ENCODE measurements around the gene CHMP4A.

The CHMP4A gene

DNA sequence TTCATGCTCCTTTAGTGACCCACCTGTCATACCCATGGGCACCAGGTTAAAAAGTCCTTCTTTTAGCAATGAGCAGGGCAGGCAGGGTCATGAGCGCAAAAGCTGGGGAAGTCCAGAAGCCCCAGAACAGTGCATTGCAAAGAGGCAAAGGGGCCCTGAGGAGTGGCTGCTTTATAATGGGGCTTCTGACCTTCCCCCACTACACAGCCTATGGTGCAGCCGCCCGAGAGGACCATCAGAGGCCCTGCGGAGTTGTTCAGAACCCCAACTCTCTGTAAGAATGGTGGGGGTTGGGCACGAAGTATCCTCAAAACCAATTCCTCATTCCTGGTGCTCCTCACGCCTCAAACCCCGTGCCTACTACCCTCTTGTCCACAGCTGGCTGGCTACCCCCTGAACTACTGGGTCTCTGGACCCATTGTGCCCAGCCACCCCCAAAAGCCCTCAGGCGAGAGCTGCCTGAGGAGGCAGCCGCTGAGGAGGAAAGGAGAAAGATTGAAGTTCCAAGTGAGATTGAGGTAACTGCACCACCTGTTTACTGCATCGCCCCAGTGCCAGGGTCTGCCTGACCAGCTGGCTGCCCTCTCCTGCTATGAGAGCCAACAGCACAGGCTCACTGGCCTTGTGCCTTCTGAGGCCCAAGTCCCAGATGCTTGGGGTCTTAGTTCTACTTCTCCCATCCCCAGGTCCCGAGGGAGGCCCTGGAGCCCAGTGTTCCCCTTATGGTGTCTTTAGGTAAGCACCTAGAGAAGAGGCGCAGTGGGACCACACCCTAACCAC is 34.7 kb downstream of the CHMP4A start:
- Histone ChIP-seq H3K36me3 (peaks cover 59% of the 10 kb centered on the region), H3K4me1 (no peaks in the 10 kb centered on the region), H3K4me3 (ENCODE audit: low read depth, low read length) (no peak overlapping the region), H3K27me3 (no peaks in the 10 kb centered on the region), H3K9me3 (no peaks in the 10 kb centered on the region)
- TF ChIP-seq, protein P1, sequence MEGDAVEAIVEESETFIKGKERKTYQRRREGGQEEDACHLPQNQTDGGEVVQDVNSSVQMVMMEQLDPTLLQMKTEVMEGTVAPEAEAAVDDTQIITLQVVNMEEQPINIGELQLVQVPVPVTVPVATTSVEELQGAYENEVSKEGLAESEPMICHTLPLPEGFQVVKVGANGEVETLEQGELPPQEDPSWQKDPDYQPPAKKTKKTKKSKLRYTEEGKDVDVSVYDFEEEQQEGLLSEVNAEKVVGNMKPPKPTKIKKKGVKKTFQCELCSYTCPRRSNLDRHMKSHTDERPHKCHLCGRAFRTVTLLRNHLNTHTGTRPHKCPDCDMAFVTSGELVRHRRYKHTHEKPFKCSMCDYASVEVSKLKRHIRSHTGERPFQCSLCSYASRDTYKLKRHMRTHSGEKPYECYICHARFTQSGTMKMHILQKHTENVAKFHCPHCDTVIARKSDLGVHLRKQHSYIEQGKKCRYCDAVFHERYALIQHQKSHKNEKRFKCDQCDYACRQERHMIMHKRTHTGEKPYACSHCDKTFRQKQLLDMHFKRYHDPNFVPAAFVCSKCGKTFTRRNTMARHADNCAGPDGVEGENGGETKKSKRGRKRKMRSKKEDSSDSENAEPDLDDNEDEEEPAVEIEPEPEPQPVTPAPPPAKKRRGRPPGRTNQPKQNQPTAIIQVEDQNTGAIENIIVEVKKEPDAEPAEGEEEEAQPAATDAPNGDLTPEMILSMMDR (IDR thresholded peaks at IDR 0.05; ENCODE audit: low read depth, low read length) = no peak
- DNase-seq = no peak

DNA sequence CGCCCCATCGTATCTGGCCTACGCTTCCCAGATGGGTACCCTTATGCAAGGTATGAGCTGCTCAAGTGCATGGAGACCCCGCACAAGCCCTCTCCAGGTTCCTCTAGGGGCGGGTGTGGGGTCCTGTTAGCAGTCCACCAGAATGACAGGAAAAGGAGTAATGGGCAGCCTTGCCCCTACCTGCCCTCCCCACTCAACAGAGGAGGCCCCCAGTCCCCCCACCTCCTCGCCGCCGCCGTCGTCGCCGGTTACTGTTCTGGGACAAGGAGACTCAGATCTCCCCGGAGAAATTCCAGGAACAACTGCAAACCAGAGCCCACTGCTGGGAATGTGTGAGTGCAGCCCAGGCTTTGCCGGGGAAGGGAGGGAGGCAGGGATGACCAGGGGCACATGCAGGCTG is 35.4 kb downstream of the CHMP4A start:
- Histone ChIP-seq H3K4me1 (no peaks in the 10 kb centered on the region), H3K27me3 (no peaks in the 10 kb centered on the region), H3K4me3 (ENCODE audit: low read depth, low read length) (no peak overlapping the region), H3K9me3 (no peaks in the 10 kb centered on the region), H3K36me3 (peaks cover 52% of the 10 kb centered on the region)
- no peak for DNase-seq
- TF ChIP-seq, protein P1 (IDR thresholded peaks at IDR 0.05; ENCODE audit: low read depth, low read length) = no peak

DNA sequence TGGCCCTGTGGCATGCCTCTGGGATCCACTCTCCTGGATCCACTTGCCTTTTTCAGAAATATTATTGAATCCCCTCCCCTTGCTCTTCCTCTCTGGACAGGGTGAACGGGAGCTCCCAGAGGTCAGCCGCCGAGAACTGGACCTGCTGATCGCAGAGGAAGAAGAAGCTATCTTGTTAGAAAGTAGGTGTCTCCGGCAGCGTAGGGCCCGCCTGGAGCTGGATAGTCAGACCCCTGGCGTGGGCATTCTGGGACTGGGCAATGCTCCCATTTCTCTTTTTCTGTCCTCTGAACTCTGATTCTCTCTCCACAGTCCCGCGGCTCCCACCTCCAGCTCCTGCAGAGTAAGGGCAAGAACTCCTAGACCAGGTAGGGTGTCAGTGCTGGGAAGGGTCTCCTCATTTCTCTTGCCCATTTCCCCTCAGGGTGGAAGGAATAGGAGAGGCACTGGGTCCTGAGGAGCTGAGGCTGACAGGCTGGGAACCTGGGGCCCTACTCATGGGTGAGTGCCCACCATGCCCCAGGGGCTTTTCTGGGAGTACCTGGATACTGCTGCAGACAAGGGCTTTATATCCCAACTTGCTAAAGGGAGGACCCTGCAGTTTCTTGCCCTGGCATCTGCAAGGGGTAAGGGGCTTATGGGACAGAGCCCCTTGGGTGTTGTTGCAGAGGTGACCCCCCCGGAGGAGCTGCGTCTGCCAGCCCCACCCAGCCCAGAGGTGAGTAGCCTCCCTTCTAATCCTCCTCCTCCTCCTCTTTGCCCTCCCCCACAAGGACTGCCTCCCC is 36.1 kb downstream of the CHMP4A start:
- Histone ChIP-seq H3K9me3 (no peaks in the 10 kb centered on the region), H3K4me1 (no peaks in the 10 kb centered on the region), H3K27me3 (no peaks in the 10 kb centered on the region), H3K4me3 (ENCODE audit: low read depth, low read length) (no peak overlapping the region), H3K36me3 (peaks cover 45% of the 10 kb centered on the region)
- DNase-seq = no peak
- TF ChIP-seq, protein P1 (IDR thresholded peaks at IDR 0.05; ENCODE audit: low read depth, low read length) = no peak

DNA sequence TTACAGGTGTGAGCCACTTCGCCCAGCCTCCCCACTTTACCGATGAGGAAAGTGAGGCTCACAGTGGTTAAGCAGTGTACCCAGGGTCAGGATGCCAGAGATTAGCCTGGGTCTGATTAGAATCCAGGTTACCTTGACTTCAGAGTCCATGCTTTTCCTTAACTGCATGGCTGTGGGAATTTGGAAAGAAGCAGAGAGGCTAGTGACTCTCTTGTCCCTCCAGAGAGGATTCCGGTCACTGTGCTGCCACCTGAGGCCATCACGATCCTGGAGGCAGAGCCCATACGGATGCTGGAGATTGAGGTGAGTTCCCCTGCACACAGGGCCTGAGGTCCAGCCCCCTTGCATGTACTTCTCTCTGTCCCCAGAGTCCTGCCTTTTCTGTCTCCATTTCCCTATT is 36.7 kb downstream of the CHMP4A start:
- DNase-seq = no peak
- H3K9me3 ChIP-seq = no peaks in the 10 kb centered on the region
- H3K27me3 ChIP-seq = no peaks in the 10 kb centered on the region
- H3K36me3 ChIP-seq = peaks cover 39% of the 10 kb centered on the region
- TF ChIP-seq, protein P1 (IDR thresholded peaks at IDR 0.05; ENCODE audit: low read depth, low read length) = no peak
- H3K4me1 ChIP-seq = no peaks in the 10 kb centered on the region
- no peak overlapping the region for H3K4me3 ChIP-seq (ENCODE audit: low read depth, low read length)

DNA sequence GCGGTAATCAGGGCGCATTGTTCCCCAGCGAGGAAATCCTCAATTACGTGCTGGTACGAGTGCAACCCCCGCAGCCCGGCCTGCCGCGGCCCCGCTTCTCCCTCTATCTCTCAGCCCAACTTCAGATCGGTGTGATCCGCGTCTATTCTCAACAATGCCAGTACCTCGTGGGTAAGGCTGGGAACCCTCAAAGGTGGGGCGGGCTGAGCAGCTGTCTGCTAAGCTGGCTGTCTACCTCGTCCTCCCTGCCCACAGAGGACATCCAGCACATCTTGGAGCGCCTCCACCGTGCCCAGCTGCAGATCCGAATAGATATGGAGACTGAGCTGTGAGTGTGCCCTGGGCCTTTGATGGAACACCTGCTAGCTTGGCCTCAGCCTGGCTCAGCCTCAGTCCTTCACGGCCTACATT is 40.4 kb downstream of the CHMP4A start:
- Histone ChIP-seq H3K9me3 (no peaks in the 10 kb centered on the region), H3K4me3 (ENCODE audit: low read depth, low read length) (no peak overlapping the region), H3K36me3 (peaks cover 4% of the 10 kb centered on the region), H3K4me1 (no peaks in the 10 kb centered on the region), H3K27me3 (no peaks in the 10 kb centered on the region)
- no peak for DNase-seq
- TF ChIP-seq, protein P1 (IDR thresholded peaks at IDR 0.05; ENCODE audit: low read depth, low read length) = no peak

Data from BE2C (cell line).